Forelimb muscle (tissue), 1 donor: ENCODE results near the gene ZBTB7C. TPM values are rescaled to one million over a fixed set of nuclear protein-coding genes. Genes with fewer than 3 reads are reported as not detected.

Source experiments
- DNase-seq: peaks from one replicate; pipeline ENCODE4 v3.0.0-alpha.2; 2013; ENCODE audit warnings: low read depth
- polyA plus RNA-seq: library from polyadenylated mRNA; unstranded; fragments of 120-200 nt; gene quantifications from one replicate; pipeline ENCODE4 v1.2.1, GENCODE V29; 2013; ENCODE audit not compliant: insufficient read length

ZBTB7C gene
- polyA plus RNA-seq, 1 donor = 4.0 TPM

- DNase-seq = no peak
Observed at GRCh38 chr18:48093104-48093503, 316.1 kb downstream of the ZBTB7C start.

DNA sequence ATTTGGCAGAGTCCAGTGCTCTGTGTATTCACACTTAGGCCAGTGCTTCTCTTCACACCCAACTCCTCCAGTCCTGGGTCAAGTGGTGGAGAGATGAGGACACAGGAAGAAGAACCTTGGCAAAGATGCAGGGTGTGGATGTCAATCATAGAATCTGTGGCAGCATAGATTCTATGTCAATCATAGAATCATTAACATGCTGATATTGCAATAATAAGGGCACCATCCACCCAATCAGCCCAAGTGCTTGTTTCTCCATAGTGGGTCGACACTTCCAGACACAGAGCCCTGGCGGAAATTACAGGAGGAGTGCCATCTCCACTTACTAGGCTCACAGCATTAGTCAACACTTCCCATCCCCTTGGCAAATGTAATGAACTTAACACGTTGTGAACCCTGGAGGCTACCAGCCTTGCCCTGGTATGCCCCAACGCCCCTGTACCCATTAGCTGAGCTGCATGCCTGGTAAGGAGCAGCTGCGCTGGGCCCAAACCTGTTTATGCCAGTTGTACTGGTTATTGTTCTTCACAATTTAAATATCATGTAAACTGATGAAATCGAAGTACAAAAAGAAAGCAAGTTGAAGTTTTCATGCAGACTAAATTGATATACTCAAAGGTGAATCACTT lies 317.2 kb downstream of the ZBTB7C start:
- DNase-seq = no peak

DNA sequence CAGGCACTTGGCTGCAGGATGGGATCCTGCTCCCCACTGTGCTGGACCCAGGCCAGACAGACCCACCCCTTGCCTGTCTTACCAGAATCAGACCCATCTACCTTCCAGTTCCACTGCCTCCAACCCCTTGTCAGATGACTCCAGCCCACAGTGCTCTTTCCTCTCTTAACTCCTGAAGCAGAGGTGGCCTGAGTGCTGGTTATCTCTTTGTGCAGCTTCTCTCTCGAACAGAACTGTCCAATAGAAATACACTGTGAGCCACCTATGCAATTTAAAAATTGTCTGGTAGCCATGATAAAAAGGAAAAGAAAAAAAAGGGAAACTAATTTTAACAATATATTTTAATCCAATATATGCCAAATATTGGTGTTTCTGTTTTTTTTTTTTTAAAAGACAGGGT lies 318.5 kb downstream of the ZBTB7C start:
- DNase-seq = no peak

DNA sequence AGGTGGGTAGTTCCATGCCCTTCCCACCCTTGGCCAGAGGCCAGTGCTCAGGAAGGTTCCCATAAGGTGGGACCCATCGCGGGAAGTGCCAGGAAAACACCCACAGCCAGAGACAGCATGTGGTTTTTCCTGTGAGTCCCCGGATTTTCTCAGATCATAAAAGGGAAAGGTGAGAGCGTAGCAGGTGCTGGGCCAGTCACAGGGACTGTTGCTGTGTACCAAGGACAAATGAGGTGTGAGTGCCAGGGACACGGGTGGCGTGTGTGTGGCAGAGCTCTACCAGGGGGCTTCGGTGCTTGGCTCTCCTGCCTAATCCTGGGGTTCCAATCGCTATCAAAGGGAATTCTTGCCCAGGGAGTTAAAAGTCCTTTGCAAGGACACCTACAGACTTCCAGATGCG lies 319.2 kb downstream of the ZBTB7C start:
- DNase-seq = no peak

GRCh38 chr18:48085781-48086487 lies 323.2 kb downstream of the ZBTB7C start:
- no peak for DNase-seq

GRCh38 chr18:48084858-48085257 lies 324.3 kb downstream of the ZBTB7C start:
- no peak for DNase-seq

GRCh38 chr18:48084041-48084757 lies 325.0 kb downstream of the ZBTB7C start:
- DNase-seq = no peak

GRCh38 chr18:48080546-48080945 lies 328.6 kb downstream of the ZBTB7C start:
- no peak for DNase-seq

DNA sequence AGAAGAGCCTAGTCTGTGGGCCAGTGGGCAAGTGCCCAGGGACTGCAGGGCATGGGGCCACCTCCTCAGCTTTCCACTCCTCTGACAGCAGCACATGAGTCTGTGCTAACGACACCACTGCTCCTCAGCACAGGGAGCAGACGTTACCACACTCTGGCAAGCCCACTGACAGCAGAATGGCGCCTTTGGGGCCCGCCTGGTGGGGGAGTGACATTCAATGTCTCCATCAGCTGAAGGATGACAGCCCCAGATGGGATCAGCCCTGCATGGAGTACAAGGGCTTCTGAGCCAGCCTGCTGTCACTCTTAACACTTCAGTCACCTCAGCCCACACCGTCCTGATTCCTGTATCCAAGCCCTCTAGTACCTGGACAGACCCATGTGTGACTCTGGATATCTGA lies 329.3 kb downstream of the ZBTB7C start:
- DNase-seq = no peak

GRCh38 chr18:48078448-48078847 lies 330.7 kb downstream of the ZBTB7C start:
- no peak for DNase-seq

DNA sequence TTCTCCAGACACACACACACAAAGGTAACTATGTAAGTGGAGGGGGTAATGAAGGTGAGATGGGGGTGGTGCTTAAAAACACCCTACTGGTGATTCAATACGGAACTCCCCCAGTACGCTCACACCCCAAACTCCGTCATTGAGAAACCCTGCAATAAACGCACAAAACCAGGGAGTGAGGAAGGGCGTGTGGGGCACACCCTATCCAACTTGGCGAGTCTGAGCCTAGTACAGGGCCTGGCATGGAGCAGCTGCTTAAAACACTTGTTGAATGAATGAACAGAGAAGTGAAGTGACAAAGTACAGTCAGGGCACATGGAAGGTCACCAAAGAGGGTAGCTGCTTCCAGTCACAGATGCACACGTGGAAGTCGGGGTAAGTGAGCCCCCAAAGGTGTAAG lies 331.9 kb downstream of the ZBTB7C start:
- no peak for DNase-seq

- no peak for DNase-seq
Observed at GRCh38 chr18:48076461-48076860, 332.7 kb downstream of the ZBTB7C start.

DNA sequence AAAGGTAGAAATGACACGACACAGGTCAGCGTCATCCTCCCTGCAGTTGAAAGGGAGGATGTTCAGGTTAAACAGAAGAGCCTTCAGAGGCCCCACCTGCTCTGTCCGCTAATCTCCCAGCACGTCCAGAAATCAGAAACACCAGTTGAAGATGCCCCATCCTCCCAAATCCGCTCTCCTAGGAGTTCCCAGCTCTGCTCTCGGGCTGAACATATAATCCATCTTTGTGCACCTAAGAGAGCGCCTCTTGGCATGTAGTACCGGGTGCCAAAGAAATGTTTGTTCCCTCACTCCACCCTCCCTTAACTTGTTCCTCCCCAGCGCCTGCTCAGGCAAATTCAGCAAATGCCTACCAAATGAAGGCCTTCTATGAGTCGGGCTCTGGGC lies 333.5 kb downstream of the ZBTB7C start:
- DNase-seq = no peak

- no peak for DNase-seq
Observed at GRCh38 chr18:48074929-48075706, 334.1 kb downstream of the ZBTB7C start.

GRCh38 chr18:48073211-48073930 lies 335.8 kb downstream of the ZBTB7C start:
- no peak for DNase-seq

GRCh38 chr18:48072428-48073204 lies 336.6 kb downstream of the ZBTB7C start:
- no peak for DNase-seq

- no peak for DNase-seq
Observed at GRCh38 chr18:48068916-48069445, 340.2 kb downstream of the ZBTB7C start.

- no peak for DNase-seq
Observed at GRCh38 chr18:48066225-48066652, 342.9 kb downstream of the ZBTB7C start.

DNA sequence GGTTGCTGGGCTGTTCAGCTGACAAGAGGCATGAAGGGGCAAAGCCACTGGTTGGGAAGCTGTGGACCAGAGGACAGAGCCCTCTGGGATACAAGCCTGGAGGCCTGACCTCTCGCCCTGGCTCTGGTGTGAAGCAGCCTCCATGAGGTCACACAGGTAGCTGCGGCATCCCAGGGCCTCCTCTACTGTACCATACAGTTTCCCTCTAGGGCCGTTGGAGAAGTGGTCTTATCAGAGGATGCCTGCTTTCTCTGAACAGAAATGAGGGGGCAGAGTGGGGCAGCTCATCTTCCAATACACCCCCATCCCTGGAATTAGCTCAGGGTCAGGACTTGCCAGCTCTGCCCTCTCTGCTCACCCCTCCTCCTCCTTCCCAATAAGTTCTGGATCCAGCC lies 343.6 kb downstream of the ZBTB7C start:
- DNase-seq = no peak

GRCh38 chr18:48064978-48065600 lies 344.1 kb downstream of the ZBTB7C start:
- DNase-seq = no peak
